HepG2 (cell line): ENCODE data around the gene PTPRE. TPM values are rescaled to one million over a fixed set of nuclear protein-coding genes. Genes with fewer than 3 reads are reported as not detected.

Experiments used
- ATAC-seq: fragments of 200-7000 bp; cut with Tn5 transposase; 3 replicates; pipeline ENCODE4 v1.9.1; 2020; ENCODE audit warnings: mild to moderate bottlenecking, moderate library complexity
- BruUV-seq: library from RNA; stranded (reverse); fragments of 400-500 nt; replicated peaks from 2 replicates; lab custom pipeline; 2021; lab: Mats Ljungman, UMichigan
- CTCF ChIA-PET: fragments of 300-600 bp; formaldehyde crosslinking; extraction: SDS; loops from one replicate; lab custom pipeline; 2021; ENCODE audit warnings: low total read pairs, inconsistent platforms, low intra/inter-chr PET ratio; lab: Yijun Ruan, JAX
- POLR2A ChIA-PET: fragments of 350-600 bp; sonication (Branson Sonifier 250); formaldehyde crosslinking; loops from one replicate; lab custom pipeline; 2020; ENCODE audit warnings: antibody characterized with exemption, inconsistent platforms; lab: Yijun Ruan, JAX
- DNase-seq: peaks from one replicate; pipeline ENCODE4 v3.0.0-alpha.2; 2015; ENCODE audit warnings: low spot score
- FAIRE-seq: peaks from 3 replicates; lab custom pipeline; 2011; peaks lifted over from hg19 to GRCh38; lab: Jason Lieb, UNC
- H2AFZ ChIP-seq: one replicate; pipeline ENCODE4 v1.6.1; 2011; ENCODE audit warnings: low read length, inconsistent platforms
- H3K27ac ChIP-seq: fragments of 300-600 bp; 3 replicates; pipeline ENCODE4 v1.8.0; 2011; ENCODE audit warnings: mixed run types, mild to moderate bottlenecking, mixed read lengths, low read length, inconsistent platforms; ENCODE audit not compliant: insufficient read depth; ENCODE audit errors: extremely low read length
- H3K27me3 ChIP-seq, 2 experiments: fragments of 200-600 bp in 1 of 2; 2 replicates in 1 of 2; 3 replicates in 1 of 2; pipeline versions ENCODE4 v1.6.0 to v1.8.0; 2011; ENCODE audit warnings: low read length in 2 of 2, mild to moderate bottlenecking in 2 of 2, moderate library complexity in 2 of 2, inconsistent platforms in 1 of 2; ENCODE audit not compliant: insufficient read depth in 2 of 2, control insufficient read depth in 1 of 2
- H3K36me3 ChIP-seq, 2 experiments: fragments of 200-600 bp in 1 of 2; replicated peaks in 1 of 2; 2 replicates in 1 of 2; 3 replicates in 1 of 2; pipeline versions ENCODE4 v1.5.1 to v1.8.0; 2011; ENCODE audit warnings: low read length in 2 of 2, inconsistent platforms in 1 of 2; ENCODE audit not compliant: insufficient read depth in 2 of 2, control insufficient read depth in 1 of 2
- H3K4me1 ChIP-seq: 2 replicates; pipeline ENCODE4 v1.5.1; 2012; ENCODE audit warnings: low read length, inconsistent platforms; ENCODE audit not compliant: insufficient read depth
- H3K4me2 ChIP-seq: 2 replicates; pipeline ENCODE4 v1.6.0; 2011; ENCODE audit warnings: low read depth, low read length, inconsistent platforms
- H3K4me3 ChIP-seq, 3 experiments: fragments of 200-600 bp in 1 of 3; sonication (generic), shearing (Covaris generic) in 1 of 3; replicated peaks in 1 of 3; 2 replicates each; pipeline ENCODE4 v1.5.1; 2011 to 2016; ENCODE audit warnings: low read length in 3 of 3, inconsistent platforms in 2 of 3, low read depth in 2 of 3, mild to moderate bottlenecking in 2 of 3, control low read depth in 1 of 3, mixed read lengths in 1 of 3; ENCODE audit not compliant: insufficient read depth in 1 of 3
- H3K79me2 ChIP-seq: one replicate; pipeline ENCODE4 v1.6.1; 2011; ENCODE audit warnings: low read length, inconsistent platforms; ENCODE audit not compliant: insufficient read depth
- H3K9ac ChIP-seq: 2 replicates; pipeline ENCODE4 v1.6.0; 2011; ENCODE audit warnings: mild to moderate bottlenecking, low read depth, low read length, inconsistent platforms; ENCODE audit not compliant: insufficient read depth
- H3K9me3 ChIP-seq: 2 replicates; pipeline ENCODE4 v1.5.1; 2012; ENCODE audit warnings: mild to moderate bottlenecking, low read length
- H4K20me1 ChIP-seq: 2 replicates; pipeline ENCODE4 v1.6.0; 2011; ENCODE audit warnings: inconsistent platforms, mild to moderate bottlenecking, low read length, moderate library complexity; ENCODE audit not compliant: insufficient read depth
- AGO2 ChIP-seq: fragments of 200-400 bp; formaldehyde crosslinking; optimal IDR thresholded peaks from 2 replicates; pipeline ENCODE3; 2017; ENCODE audit warnings: mild to moderate bottlenecking, low read depth, low read length, moderate library complexity
- CHCHD3 ChIP-seq: sonication (generic); formaldehyde crosslinking; IDR thresholded peaks from 2 replicates; pipeline ENCODE4 v1.8.0; 2022; ENCODE audit warnings: mild to moderate bottlenecking, missing genetic modification reagents, moderate library complexity
- FUBP1 ChIP-seq: sonication (generic); formaldehyde crosslinking; IDR thresholded peaks from 2 replicates; pipeline ENCODE4 v1.5.1; 2020; ENCODE audit warnings: missing genetic modification reagents, mild to moderate bottlenecking, borderline replicate concordance
- HDAC6 ChIP-seq: fragments of 200-600 bp; sonication (generic); IDR thresholded peaks from 2 replicates; pipeline ENCODE4 v1.7.0; 2017; ENCODE audit warnings: mild to moderate bottlenecking, antibody characterized with exemption, low read length, low read depth
- IKZF4 ChIP-seq: sonication (generic); formaldehyde crosslinking; IDR thresholded peaks from 2 replicates; pipeline ENCODE4 v1.5.1; 2020; ENCODE audit warnings: borderline replicate concordance, mild to moderate bottlenecking, low read depth, missing genetic modification reagents; ENCODE audit errors: not compliant biosample characterization
- RAD51 ChIP-seq: fragments of 450-650 bp; IDR thresholded peaks from 2 replicates; pipeline ENCODE4 v1.6.1; 2016; ENCODE audit warnings: borderline replicate concordance
- SAP130 ChIP-seq: IDR thresholded peaks from 2 replicates; pipeline ENCODE4 v1.6.1; 2016; ENCODE audit warnings: low read depth
- ZNF562 ChIP-seq: sonication (generic); formaldehyde crosslinking; IDR thresholded peaks from 2 replicates; pipeline ENCODE4 v1.8.0; 2022; ENCODE audit warnings: missing genetic modification reagents, borderline replicate concordance
- ZNF619 ChIP-seq: sonication (generic); formaldehyde crosslinking; IDR thresholded peaks from 2 replicates; pipeline ENCODE4 v1.4.0; 2020; ENCODE audit warnings: mild to moderate bottlenecking, missing genetic modification reagents
- WGBS: methylation state at CpG from one replicate; pipeline ENCODE4 v1.1.6; 2017; ENCODE audit warnings: low lambda C conversion rate; 5-methylcytosine and 5-hydroxymethylcytosine counted together
- in situ Hi-C: cut with HindIII; loops from 2 replicates; pipeline ENCODE4 v1.10.0; 2017; ENCODE audit warnings: low pct_unique_long_range_greater_than_20kb; ENCODE audit not compliant: extremely low pct_ligation_motif_present
- intact Hi-C: fragments of 100-400 bp; cut with micrococcal nuclease; formaldehyde crosslinking; loops from one replicate; pipeline ENCODE4 v1.10.0; 2022; ENCODE audit not compliant: unreplicated experiment
- polyA plus RNA-seq, 8 experiments: library from polyadenylated mRNA; depleted of rRNA in 3 of 8; stranded (reverse) in 7 of 8; unstranded in 1 of 8; fragments of >200 nt; fragmentation: Illumina TruSeq in 4 of 8; extraction: Trizol in 4 of 8; gene quantifications; 2 replicates each; pipeline versions ENCODE4 v1.2.1 to v1.2.3, GENCODE V29; 2011 to 2016; ENCODE audit warnings: low read depth in 4 of 8, missing spikeins in 1 of 8, mixed read lengths in 1 of 8; ENCODE audit not compliant: insufficient read depth in 1 of 8
- total RNA-seq, 5 experiments: library from RNA; depleted of rRNA; stranded (reverse); fragments of >200 nt; fragmentation: Illumina TruSeq; extraction: Trizol; gene quantifications; 2 replicates each; pipeline ENCODE4 v1.2.3, GENCODE V29; 2016; ENCODE audit warnings: low read depth in 1 of 5
- TF ChIP-seq, protein P1 (sequence below), 2 experiments: sonication (generic) in 1 of 2; formaldehyde crosslinking in 1 of 2; IDR thresholded peaks; 2 replicates each; pipeline versions ENCODE4 v1.4.0 to v1.6.1; 2016 to 2020; ENCODE audit warnings: borderline replicate concordance in 1 of 2, low read depth in 1 of 2, mild to moderate bottlenecking in 1 of 2, missing genetic modification reagents in 1 of 2
- TF ChIP-seq, protein P2 (sequence below): sonication (generic); formaldehyde crosslinking; IDR thresholded peaks from 2 replicates; pipeline ENCODE4 v1.4.0; 2020; ENCODE audit warnings: mild to moderate bottlenecking, missing genetic modification reagents
- TF ChIP-seq, protein P3 (sequence below): sonication (generic); formaldehyde crosslinking; IDR thresholded peaks from 2 replicates; pipeline ENCODE4 v1.5.1; 2020; ENCODE audit warnings: missing genetic modification reagents, mild to moderate bottlenecking, borderline replicate concordance
- TF ChIP-seq, protein P4 (sequence below): sonication (generic); formaldehyde crosslinking; IDR thresholded peaks from 2 replicates; pipeline ENCODE4 v1.4.0; 2020; ENCODE audit warnings: missing genetic modification reagents, mild to moderate bottlenecking, borderline replicate concordance

The PTPRE gene
- total and polyA plus RNA-seq, 2 of the 13 experiments (the other 11 are each of a cell fraction or from before 2014, with no cell fraction given) = 0.01 to 0.02 TPM

DNA sequence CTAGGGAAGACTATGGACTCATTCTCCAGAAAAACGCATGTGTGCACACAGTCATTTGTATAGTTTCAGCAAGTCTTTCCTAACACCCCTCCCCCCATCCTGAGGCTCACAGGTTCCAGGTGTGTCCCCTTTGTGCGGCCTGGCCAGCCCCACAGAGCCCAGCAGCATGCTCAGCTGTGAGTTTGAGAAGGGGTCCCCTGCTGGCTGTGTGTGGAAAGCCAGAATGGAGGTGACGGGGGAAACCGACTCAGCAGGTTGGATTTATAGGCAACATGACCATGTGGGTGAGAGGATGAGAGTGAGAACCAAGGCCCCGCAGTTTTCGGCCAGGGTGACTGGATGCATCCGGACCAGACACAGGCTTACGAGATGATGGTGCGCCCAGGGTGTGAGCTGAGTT lies 9.9 kb downstream of the PTPRE start:
- no peaks in the 10 kb centered on the region for H3K9me3 ChIP-seq
- H3K4me1 ChIP-seq = no peaks in the 10 kb centered on the region
- DNase-seq = no peak
- H3K36me3 ChIP-seq = no peaks in the 10 kb centered on the region
- in situ Hi-C loops = no loop called here
- ATAC-seq = no peak
- no peak for FAIRE-seq
- H3K4me3 ChIP-seq = no peak overlapping the region
- H3K27ac ChIP-seq = no peak overlapping the region
- H2AFZ ChIP-seq = no peak overlapping the region
- intact Hi-C loops = no loop called here
- no peak overlapping the region for H3K9ac ChIP-seq
- no peak overlapping the region for H3K4me2 ChIP-seq
- ChIA-PET POLR2A (no interaction called here), CTCF (no interaction called here)
- H3K79me2 ChIP-seq = no peaks in the 10 kb centered on the region
- no TSS peak for BruUV-seq
- H3K27me3 ChIP-seq = peaks cover 1 to 8% of the 10 kb centered on the region in 2 experiments; a peak in 2 of 5 replicates
- no peaks in the 10 kb centered on the region for H4K20me1 ChIP-seq
- 39% methylated on average over 8 of the region's 9 CpGs for WGBS
- TF ChIP-seq, protein P1, sequence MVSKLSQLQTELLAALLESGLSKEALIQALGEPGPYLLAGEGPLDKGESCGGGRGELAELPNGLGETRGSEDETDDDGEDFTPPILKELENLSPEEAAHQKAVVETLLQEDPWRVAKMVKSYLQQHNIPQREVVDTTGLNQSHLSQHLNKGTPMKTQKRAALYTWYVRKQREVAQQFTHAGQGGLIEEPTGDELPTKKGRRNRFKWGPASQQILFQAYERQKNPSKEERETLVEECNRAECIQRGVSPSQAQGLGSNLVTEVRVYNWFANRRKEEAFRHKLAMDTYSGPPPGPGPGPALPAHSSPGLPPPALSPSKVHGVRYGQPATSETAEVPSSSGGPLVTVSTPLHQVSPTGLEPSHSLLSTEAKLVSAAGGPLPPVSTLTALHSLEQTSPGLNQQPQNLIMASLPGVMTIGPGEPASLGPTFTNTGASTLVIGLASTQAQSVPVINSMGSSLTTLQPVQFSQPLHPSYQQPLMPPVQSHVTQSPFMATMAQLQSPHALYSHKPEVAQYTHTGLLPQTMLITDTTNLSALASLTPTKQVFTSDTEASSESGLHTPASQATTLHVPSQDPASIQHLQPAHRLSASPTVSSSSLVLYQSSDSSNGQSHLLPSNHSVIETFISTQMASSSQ (IDR thresholded peaks at IDR 0.05; ENCODE audit: low read depth) = no peak
- TF ChIP-seq, protein P1 (CRISPR knock-in tag; IDR thresholded peaks at IDR 0.05; ENCODE audit: borderline replicate concordance) = no peak
- no peak for TF ChIP-seq SAP130
- TF ChIP-seq RAD51 = no peak
- TF ChIP-seq, protein P2, sequence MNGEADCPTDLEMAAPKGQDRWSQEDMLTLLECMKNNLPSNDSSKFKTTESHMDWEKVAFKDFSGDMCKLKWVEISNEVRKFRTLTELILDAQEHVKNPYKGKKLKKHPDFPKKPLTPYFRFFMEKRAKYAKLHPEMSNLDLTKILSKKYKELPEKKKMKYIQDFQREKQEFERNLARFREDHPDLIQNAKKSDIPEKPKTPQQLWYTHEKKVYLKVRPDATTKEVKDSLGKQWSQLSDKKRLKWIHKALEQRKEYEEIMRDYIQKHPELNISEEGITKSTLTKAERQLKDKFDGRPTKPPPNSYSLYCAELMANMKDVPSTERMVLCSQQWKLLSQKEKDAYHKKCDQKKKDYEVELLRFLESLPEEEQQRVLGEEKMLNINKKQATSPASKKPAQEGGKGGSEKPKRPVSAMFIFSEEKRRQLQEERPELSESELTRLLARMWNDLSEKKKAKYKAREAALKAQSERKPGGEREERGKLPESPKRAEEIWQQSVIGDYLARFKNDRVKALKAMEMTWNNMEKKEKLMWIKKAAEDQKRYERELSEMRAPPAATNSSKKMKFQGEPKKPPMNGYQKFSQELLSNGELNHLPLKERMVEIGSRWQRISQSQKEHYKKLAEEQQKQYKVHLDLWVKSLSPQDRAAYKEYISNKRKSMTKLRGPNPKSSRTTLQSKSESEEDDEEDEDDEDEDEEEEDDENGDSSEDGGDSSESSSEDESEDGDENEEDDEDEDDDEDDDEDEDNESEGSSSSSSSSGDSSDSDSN = no peak
- no peak for TF ChIP-seq CHCHD3 (CRISPR knock-in tag)
- TF ChIP-seq, protein P3, sequence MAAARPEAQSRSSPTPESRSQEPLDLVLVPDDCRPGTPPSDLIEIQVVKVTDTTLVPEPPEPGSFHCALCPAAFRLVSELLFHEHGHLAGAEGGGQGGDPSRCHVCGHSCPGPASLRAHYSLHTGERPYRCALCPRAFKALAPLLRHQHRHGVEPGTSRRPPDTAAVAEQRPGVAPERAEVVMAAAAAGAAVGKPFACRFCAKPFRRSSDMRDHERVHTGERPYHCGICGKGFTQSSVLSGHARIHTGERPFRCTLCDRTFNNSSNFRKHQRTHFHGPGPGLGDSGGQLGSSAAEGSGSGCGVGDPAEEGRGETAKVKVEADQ (CRISPR knock-in tag) = no peak
- TF ChIP-seq AGO2 = no peak
- TF ChIP-seq, protein P4, sequence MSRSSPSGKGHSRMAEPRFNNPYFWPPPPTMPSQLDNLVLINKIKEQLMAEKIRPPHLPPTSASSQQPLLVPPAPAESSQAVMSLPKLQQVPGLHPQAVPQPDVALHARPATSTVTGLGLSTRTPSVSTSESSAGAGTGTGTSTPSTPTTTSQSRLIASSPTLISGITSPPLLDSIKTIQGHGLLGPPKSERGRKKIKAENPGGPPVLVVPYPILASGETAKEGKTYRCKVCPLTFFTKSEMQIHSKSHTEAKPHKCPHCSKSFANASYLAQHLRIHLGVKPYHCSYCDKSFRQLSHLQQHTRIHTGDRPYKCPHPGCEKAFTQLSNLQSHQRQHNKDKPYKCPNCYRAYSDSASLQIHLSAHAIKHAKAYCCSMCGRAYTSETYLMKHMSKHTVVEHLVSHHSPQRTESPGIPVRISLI (CRISPR knock-in tag) = no peak
- no peak for TF ChIP-seq ZNF619 (CRISPR knock-in tag)
- no peak for TF ChIP-seq IKZF4 (CRISPR knock-in tag)
- TF ChIP-seq ZNF562 (CRISPR knock-in tag) = no peak
- no peak for TF ChIP-seq HDAC6
- no peak for TF ChIP-seq FUBP1 (CRISPR knock-in tag)
